GM18909 (cell line): ENCODE measurements around the gene WAPL.
"Not testable (repeated sequence)": the region's sequence is repeated elsewhere in the genome, so short reads cannot be mapped to it uniquely, and the experiment has no call there.

Source experiments
- ATAC-seq: cut with Tn5 transposase; IDR thresholded peaks from one replicate; pipeline ENCODE4 v1.9.1; 2021; ENCODE audit warnings: mild to moderate bottlenecking; ENCODE audit not compliant: unreplicated experiment, poor library complexity

WAPL gene

GRCh38 chr10:86391986-86392722, 129.4 kb downstream of the WAPL start:
- ATAC-seq: peak; percentile 18

- no peak for ATAC-seq
Measured at GRCh38 chr10:86391236-86391840, 130.3 kb downstream of the WAPL start.

GRCh38 chr10:86390337-86391120, 131.1 kb downstream of the WAPL start:
- ATAC-seq: no peak

GRCh38 chr10:86389441-86390193, 132.0 kb downstream of the WAPL start:
- ATAC-seq: peak; percentile 58

GRCh38 chr10:86389109-86389440, 132.5 kb downstream of the WAPL start:
- ATAC-seq: not testable (repeated sequence)

GRCh38 chr10:86388119-86388704, 133.4 kb downstream of the WAPL start:
- no peak for ATAC-seq

GRCh38 chr10:86387178-86387794, 134.3 kb downstream of the WAPL start:
- no peak for ATAC-seq

GRCh38 chr10:86385806-86386205, 135.8 kb downstream of the WAPL start:
- ATAC-seq: no peak
